OCI-LY3 (cell line): ENCODE measurements around the gene PLPPR3.

Experiments used
- H2AFZ ChIP-seq: fragments of 200-600, 300-600 bp; shearing (Covaris generic); 2 replicates; pipeline ENCODE4 v1.6.0; 2014; ENCODE audit warnings: antibody characterized with exemption, low read depth, low read length
- H3K27ac ChIP-seq: fragments of 200-600, 300-600 bp; sonication (generic); 2 replicates; pipeline ENCODE4 v1.5.1; 2014; ENCODE audit warnings: mild to moderate bottlenecking, low read length, moderate library complexity, mixed read lengths
- H3K27me3 ChIP-seq: fragments of 200-600, 300-600 bp; sonication (generic); 2 replicates; pipeline ENCODE4 v1.6.1; 2014; ENCODE audit warnings: low read depth, low read length, mixed read lengths
- H3K36me3 ChIP-seq: fragments of 200-600, 300-600 bp; sonication (generic); replicated peaks from 2 replicates; pipeline ENCODE3; 2014; ENCODE audit warnings: low read depth, low read length, mixed read lengths
- H3K4me1 ChIP-seq: fragments of 300-600, 200-600 bp; sonication (generic); 2 replicates; pipeline ENCODE4 v1.6.1; 2014; ENCODE audit warnings: low read length, mixed read lengths
- H3K4me2 ChIP-seq: fragments of 200-600, 300-600 bp; sonication (generic); 2 replicates; pipeline ENCODE4 v1.6.1; 2014; ENCODE audit warnings: low read length, mixed read lengths
- H3K4me3 ChIP-seq: fragments of 300-600, 200-600 bp; sonication (generic); 2 replicates; pipeline ENCODE4 v1.5.1; 2014; ENCODE audit warnings: antibody characterized with exemption, mild to moderate bottlenecking, low read length, moderate library complexity
- H3K79me2 ChIP-seq: fragments of 300-600, 200-600 bp; shearing (Covaris generic); 2 replicates; pipeline ENCODE4 v1.6.1; 2014; ENCODE audit warnings: mild to moderate bottlenecking, low read length, mixed read lengths
- H3K9ac ChIP-seq: fragments of 300-600, 200-600 bp; shearing (Covaris generic); 2 replicates; pipeline ENCODE4 v1.6.0; 2014; ENCODE audit warnings: mild to moderate bottlenecking, low read length, moderate library complexity
- H3K9me3 ChIP-seq: fragments of 200-600, 300-600 bp; shearing (Covaris generic); 2 replicates; pipeline ENCODE4 v1.6.1; 2014; ENCODE audit warnings: low read length, mixed read lengths; ENCODE audit not compliant: insufficient read depth
- H4K20me1 ChIP-seq: fragments of 200-600, 300-600 bp; sonication (generic); 2 replicates; pipeline ENCODE4 v1.6.1; 2016; ENCODE audit warnings: low read length, mixed read lengths; ENCODE audit not compliant: insufficient read depth
- EZH2phosphoT487 ChIP-seq: fragments of 200-600 bp; shearing (Covaris generic); IDR thresholded peaks from 2 replicates; pipeline ENCODE4 v1.6.1; 2018; ENCODE audit warnings: antibody characterized with exemption, mixed run types, low read depth
- TF ChIP-seq, protein P1 (sequence below): fragments of 200-600, 300-600 bp; sonication (generic); IDR thresholded peaks from 2 replicates; pipeline ENCODE4 v1.5.1; 2014; ENCODE audit warnings: antibody characterized with exemption, low read length, low read depth

Gene PLPPR3

DNA sequence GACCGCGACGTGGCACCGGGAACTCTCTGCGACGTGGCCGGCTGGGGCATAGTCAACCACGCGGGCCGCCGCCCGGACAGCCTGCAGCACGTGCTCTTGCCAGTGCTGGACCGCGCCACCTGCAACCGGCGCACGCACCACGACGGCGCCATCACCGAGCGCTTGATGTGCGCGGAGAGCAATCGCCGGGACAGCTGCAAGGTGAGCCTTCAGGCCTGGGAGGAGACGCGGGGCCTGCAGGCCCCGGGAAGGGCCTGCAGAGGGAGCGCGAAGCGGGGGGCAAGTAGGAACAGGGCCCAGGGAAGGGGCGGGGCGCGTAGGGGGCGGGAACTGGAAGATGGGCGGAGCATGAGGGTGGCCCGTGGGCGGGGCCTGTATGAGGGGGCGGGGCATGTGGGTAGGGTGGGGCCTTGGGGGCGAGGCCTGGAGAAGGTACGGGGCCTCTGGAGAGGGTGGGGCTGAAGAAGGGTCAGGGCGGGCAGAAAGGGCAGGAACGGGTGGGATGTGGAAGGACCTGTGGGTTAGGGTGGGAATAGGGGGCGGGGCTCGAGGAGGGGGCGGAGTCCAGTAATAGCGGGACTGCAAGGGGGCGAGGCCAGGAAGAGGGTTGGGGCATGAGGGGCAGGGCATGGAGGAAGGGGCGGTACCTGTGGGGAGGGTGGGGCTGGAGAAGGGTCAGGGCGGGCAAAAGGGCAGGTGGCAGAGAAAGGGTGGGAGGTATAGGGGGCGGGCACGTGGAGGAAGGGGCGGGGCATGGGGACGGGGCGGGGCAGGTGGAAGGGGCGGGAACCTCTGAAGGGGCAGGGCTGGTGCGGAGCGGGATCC is 40.2 kb upstream of the PLPPR3 start:
- H3K4me3 ChIP-seq: no peak overlapping the region
- H4K20me1 ChIP-seq: no peaks in the 10 kb centered on the region
- H3K27me3 ChIP-seq: no peaks in the 10 kb centered on the region
- H3K4me1 ChIP-seq: peaks cover 20% of the 10 kb centered on the region
- no peaks in the 10 kb centered on the region for H3K79me2 ChIP-seq
- H3K27ac ChIP-seq: no peak overlapping the region
- no peak overlapping the region for H3K9ac ChIP-seq
- no peaks in the 10 kb centered on the region for H3K9me3 ChIP-seq
- no peak overlapping the region for H3K4me2 ChIP-seq
- H2AFZ ChIP-seq: no peak overlapping the region
- peaks cover 3% of the 10 kb centered on the region for H3K36me3 ChIP-seq
- TF ChIP-seq EZH2phosphoT487: no peak
- TF ChIP-seq, protein P1, sequence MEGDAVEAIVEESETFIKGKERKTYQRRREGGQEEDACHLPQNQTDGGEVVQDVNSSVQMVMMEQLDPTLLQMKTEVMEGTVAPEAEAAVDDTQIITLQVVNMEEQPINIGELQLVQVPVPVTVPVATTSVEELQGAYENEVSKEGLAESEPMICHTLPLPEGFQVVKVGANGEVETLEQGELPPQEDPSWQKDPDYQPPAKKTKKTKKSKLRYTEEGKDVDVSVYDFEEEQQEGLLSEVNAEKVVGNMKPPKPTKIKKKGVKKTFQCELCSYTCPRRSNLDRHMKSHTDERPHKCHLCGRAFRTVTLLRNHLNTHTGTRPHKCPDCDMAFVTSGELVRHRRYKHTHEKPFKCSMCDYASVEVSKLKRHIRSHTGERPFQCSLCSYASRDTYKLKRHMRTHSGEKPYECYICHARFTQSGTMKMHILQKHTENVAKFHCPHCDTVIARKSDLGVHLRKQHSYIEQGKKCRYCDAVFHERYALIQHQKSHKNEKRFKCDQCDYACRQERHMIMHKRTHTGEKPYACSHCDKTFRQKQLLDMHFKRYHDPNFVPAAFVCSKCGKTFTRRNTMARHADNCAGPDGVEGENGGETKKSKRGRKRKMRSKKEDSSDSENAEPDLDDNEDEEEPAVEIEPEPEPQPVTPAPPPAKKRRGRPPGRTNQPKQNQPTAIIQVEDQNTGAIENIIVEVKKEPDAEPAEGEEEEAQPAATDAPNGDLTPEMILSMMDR: no peak

DNA sequence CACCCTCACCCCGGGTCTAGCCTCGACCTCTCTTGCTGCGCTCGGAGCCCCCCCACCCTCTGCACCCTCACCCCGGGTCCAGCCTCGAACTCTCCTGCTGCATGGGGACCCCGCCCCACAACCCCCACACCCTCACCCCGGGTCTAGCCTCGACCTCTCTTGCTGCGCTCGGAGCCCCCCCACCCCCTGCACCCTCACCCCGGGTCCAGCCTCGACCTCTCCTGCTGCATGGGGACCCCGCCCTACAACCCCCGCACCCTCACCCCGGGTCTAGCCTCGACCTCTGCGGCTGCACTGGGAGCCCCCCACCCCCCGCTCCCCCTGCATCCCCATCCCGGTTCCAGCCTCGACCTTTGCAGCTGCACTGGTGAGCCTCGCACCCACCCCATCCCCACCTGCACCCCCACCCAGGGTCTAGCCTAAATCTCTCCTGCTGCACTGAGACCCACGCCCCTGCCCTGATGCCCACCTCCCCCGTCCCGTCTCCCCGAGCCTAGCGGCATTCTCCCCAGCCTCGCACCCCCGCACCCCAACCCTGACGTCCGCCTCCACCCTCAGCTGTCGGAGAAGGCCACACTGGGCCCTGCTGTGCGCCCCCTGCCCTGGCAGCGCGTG is 39.5 kb upstream of the PLPPR3 start:
- Histone ChIP-seq H3K4me2 (no peak overlapping the region), H3K4me1 (peaks cover 20% of the 10 kb centered on the region), H2AFZ (no peak overlapping the region), H3K4me3 (no peak overlapping the region), H3K9me3 (no peaks in the 10 kb centered on the region), H4K20me1 (no peaks in the 10 kb centered on the region), H3K27ac (no peak overlapping the region), H3K9ac (no peak overlapping the region), H3K36me3 (peaks cover 3% of the 10 kb centered on the region), H3K79me2 (no peaks in the 10 kb centered on the region), H3K27me3 (no peaks in the 10 kb centered on the region)
- TF ChIP-seq, protein P1: no peak
- no peak for TF ChIP-seq EZH2phosphoT487

DNA sequence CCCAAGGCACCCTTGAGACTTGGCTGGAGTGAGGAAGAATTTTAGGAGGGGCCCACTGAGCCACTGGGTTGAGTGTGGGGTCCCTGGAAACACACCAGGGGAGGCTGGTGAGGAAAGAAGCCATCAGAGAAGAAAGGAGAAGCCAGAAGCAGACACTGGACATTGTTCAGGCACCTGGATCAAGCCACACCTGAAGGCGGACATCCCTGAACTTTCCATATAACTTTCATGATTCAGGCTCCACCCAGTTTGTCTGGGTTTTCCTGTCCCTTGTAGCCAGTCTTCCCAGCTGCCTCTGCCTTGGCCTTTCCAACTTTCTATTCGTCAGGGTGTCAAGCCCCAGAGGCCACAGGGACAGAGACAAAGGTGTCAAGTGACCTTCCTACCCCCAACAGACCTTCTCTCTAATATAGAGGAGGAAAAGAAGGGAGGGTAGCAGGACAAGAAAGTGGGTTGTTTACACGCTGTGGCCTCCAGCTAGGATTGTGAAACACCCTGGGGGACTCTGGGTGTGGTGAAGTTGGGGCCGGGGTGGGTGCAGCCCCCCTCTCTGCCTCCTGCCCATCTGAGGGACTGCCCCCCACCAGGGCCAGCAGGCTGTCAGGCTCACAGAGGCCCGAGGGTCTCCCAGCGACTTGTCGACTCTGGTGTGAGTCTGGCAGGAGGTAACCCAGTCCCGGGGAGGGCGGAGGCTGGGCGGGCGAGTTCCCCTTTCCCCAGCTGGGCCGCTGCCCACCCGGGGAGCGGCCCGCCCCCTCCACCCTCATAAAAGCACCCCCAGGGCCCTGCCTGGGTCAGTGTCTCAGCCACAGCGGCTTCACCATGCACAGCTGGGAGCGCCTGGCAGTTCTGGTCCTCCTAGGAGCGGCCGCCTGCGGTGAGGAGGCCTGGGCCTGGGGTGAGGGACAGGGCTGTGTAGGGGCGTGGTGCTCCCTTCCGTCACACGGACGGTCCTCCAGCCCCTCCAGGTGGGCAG is 37.4 kb upstream of the PLPPR3 start, which contains the start of gene CFD:
CFD (plus strand) TSS at position 797 of the 976 bp plus-strand sequence; CDS start at position 823, 26 bp downstream.
- no peak within 1 kb of the TSS for H2AFZ ChIP-seq
- H3K9me3 ChIP-seq: no peaks in the 10 kb centered on the region
- H3K79me2 ChIP-seq: no peaks in the 10 kb centered on the region
- no peak within 1 kb of the TSS for H3K4me2 ChIP-seq
- no peak within 1 kb of the TSS for H3K4me3 ChIP-seq
- no peaks in the 10 kb centered on the region for H3K27me3 ChIP-seq
- H3K27ac ChIP-seq: no peak within 1 kb of the TSS
- H3K36me3 ChIP-seq: no peaks in the 10 kb centered on the region
- no peak for TF ChIP-seq EZH2phosphoT487
- TF ChIP-seq, protein P1: no peak
- H3K9ac ChIP-seq: no peak within 1 kb of the TSS
- peaks cover 9% of the 10 kb centered on the region for H3K4me1 ChIP-seq
- H4K20me1 ChIP-seq: no peaks in the 10 kb centered on the region
